CD4-positive, alpha-beta T cell treated with Interleukin-6 for 4 hours (primary cell): ENCODE measurements around the gene ZNF83.

Experiments used
- DNase-seq: peaks from one replicate; pipeline ENCODE4 v3.0.0-alpha.2; 2020; ENCODE audit warnings: mixed read lengths

The ZNF83 gene

DNA sequence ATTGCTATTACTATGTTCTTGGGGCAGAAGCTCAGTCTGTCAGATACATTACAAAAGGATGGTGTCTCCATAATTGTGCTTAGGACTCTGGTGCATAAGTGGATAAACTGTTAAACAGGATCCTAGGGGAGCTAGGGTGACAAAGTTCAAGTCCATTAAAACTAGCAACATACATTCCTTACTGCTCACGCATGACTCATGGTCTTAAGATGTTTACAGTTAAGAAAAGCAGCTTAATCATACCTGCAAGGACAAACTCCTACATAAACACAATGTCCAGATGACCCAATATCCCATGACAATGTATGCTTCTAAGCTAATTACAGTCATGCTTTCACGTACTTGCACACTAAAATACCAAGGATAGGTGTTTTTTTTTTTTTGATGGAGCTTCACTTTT lies 71.6 kb downstream of the ZNF83 start:
- DNase-seq, result no peak

- DNase-seq, result no peak
Measured at GRCh38 chr19:52566121-52566520, 72.0 kb downstream of the ZNF83 start.
